Left forelimb (tissue), 1 donor: ENCODE measurements around the gene LMO7.
"Not testable (repeated sequence)": the region's sequence is repeated elsewhere in the genome, so short reads cannot be mapped to it uniquely, and the experiment has no call there.

Experiments used
- DNase-seq: peaks from one replicate; pipeline ENCODE4 v3.0.0-alpha.2; 2018; ENCODE audit warnings: low spot score

LMO7 gene

GRCh38 chr13:75743072-75743471, 106.9 kb downstream of the LMO7 start:
- not testable (repeated sequence) for DNase-seq

DNA sequence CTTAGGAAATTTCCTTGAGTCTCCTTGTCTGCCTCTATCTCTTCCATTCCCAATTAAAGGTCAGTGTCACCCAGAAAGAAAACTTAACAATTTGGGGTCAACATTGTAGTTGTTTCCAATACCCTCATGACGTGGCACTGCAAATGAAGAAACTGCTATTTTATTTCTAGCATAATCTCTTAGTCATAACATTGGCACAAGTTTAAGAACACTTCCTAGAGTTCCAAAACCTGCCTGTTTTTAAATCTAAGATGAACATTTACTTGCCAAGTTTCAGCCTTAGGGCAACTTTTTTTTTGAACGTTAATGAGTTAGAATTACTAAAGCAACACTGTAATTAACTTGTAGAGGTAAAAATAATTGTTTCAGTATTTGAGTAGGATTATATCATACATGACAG, 108.0 kb downstream of the LMO7 start:
- DNase-seq, result no peak

- no peak for DNase-seq
Observed at GRCh38 chr13:75745387-75745786, 109.3 kb downstream of the LMO7 start.

GRCh38 chr13:75748874-75749273, 112.7 kb downstream of the LMO7 start:
- no peak for DNase-seq

DNA sequence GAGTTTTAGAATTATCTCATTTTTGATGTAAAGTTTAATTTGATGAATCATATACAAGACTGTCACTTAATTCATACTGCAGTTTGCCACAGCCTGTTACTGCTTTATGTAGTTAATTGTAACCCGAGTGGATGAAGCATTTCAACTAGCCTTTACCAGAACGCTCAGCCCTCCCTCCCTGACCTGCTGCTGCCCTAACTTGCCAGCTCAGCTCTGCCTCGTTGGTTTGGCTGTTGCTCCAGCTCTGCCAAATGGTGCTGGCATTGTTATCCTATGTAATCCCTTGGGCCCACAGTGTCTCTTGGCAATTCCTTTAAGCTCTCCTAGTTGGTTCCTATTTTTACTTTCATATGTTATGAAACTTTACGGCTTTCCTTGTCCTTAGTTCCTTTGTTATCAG, 113.3 kb downstream of the LMO7 start:
- no peak for DNase-seq

DNA sequence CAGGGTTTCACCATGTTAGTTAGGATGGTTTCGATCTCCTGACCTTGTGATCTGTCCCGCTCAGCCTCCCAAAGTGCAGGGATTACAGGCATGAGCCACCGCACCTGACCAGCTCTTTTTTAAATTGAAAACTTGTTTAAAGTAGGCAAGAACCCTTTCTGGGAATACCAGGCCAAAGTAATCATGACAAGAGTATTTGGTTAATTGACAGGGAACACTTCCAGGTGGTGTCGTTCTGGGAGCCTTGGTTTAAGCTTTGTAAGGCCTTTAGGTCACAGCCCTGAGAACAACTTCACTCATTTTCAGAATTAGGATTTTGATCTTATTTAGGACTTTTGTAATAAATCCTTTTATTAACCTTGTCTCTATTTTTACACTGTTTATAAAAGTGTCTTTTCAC, 115.2 kb downstream of the LMO7 start:
- DNase-seq, result no peak

DNA sequence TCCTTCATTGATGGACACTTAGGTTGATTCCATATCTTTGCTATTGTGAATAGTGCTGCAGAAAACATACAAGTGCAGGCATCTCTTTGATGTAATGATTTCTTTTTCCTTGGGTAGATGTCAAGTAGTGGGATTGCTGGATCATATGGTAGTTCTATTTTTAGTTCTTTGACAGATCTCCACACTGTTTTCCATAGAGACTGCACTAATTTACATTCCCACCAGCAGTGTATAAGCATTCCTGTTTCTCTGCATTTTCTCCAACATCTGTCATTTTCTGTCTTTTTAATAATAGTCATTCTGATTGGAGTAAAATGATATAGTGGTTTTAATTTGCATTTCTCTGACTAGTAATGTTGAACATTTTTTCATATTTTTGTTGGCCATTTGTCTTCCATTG, 116.7 kb downstream of the LMO7 start:
- no peak for DNase-seq

- DNase-seq, result no peak
Observed at GRCh38 chr13:75754936-75755335, 118.8 kb downstream of the LMO7 start.

- no peak for DNase-seq
Observed at GRCh38 chr13:75757336-75757735, 121.2 kb downstream of the LMO7 start.

DNA sequence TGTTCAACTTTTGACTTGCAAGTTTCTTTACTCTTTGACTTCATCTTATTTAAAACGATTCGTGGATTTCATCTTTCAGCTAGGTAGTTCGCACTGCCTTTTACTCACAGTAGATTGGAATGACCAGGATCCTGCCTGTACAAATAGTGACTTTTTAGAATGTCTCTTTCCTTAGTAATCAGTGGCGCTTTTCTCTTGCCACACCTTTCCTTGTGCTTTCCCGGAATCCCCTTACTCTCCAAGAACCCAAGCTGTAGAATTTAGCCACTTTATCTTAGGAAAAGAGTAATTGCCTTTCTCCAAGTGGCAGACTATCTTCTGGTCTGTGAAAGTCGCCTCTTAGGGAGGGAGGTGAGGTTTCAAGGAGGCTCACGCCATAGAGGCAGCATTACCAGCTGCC, 123.4 kb downstream of the LMO7 start:
- no peak for DNase-seq

GRCh38 chr13:75760131-75761021, 124.2 kb downstream of the LMO7 start:
- DNase-seq, result no peak

DNA sequence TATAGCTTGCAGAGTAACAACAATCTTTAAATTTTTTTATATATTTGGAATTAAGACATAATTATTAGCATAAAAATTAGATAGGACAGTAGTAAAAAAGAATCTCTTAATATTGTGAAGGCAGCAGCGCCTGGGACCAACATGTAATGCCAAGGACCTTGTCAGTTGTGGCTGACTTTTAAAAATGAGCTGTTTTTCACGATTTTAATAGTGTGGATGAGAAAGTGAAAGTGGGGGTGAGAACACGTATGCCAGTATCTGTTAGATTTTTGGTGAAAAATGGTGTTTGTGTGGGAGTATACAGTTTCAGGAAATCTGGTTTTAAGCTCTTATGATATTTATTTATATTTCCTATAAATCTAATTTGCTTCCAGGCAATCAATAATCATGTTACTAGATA, 125.2 kb downstream of the LMO7 start:
- DNase-seq, result no peak

- DNase-seq, result no peak
Observed at GRCh38 chr13:75762076-75762937, 126.2 kb downstream of the LMO7 start.

- DNase-seq, result no peak
Observed at GRCh38 chr13:75762955-75763354, 126.8 kb downstream of the LMO7 start.

GRCh38 chr13:75763512-75763911, 127.4 kb downstream of the LMO7 start:
- no peak for DNase-seq

GRCh38 chr13:75764251-75764925, 128.3 kb downstream of the LMO7 start:
- DNase-seq, result no peak

- DNase-seq, result no peak
Observed at GRCh38 chr13:75764926-75765310, 128.8 kb downstream of the LMO7 start.

DNA sequence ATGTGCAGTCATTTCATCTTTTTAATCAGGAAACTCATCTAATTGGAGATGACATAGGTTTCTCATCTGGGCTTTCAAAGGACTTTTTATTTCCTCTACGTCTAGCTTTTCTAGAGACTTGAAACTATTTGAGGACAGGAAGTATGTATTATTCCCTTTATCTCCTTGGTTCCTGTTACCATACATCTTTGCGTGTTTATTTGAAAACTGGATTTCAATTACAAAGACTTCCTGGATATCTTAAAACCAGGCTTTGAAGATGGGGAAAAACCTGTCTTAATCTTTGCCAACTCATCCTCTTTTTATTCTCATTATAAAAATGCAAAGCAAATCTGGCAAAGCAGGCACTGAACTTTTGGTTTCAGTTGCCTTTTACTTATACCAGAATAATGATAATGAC, 130.5 kb downstream of the LMO7 start:
- DNase-seq, result no peak

GRCh38 chr13:75769141-75769905, 133.2 kb downstream of the LMO7 start:
- DNase-seq, result no peak

- DNase-seq, result no peak
Observed at GRCh38 chr13:75770164-75770563, 134.0 kb downstream of the LMO7 start.

- no peak for DNase-seq
Observed at GRCh38 chr13:75770592-75771011, 134.5 kb downstream of the LMO7 start.

GRCh38 chr13:75771226-75771625, 135.1 kb downstream of the LMO7 start:
- no peak for DNase-seq
